HCT116 (cell line): ENCODE measurements around the gene HS6ST3. TPM values are rescaled to one million over a fixed set of nuclear protein-coding genes. Genes with fewer than 3 reads are reported as not detected.

ENCODE experiments used
- ATAC-seq: fragments of 200-7000 bp; cut with Tn5 transposase; 2 replicates; pipeline ENCODE4 v1.9.1; 2020; ENCODE audit warnings: mild to moderate bottlenecking, moderate library complexity
- BruUV-seq: library from RNA; stranded (reverse); fragments of 400-500 nt; replicated peaks from 2 replicates; lab custom pipeline; 2021; lab: Mats Ljungman, UMichigan
- CTCF ChIA-PET: fragments of 300-600 bp; sonication (Branson Sonifier 250); formaldehyde crosslinking; loops from one replicate; lab custom pipeline; 2021; ENCODE audit warnings: antibody characterized with exemption; lab: Charles Lee
- POLR2A ChIA-PET: fragments of 300-600, 350-600 bp; sonication (Branson Sonifier 250); formaldehyde crosslinking; loops from one replicate; lab custom pipeline; 2021; ENCODE audit warnings: antibody characterized with exemption; lab: Charles Lee
- RAD21 ChIA-PET, 2 experiments: fragments of 300-600 bp; sonication (Branson Sonifier 250); formaldehyde crosslinking; loops; one replicate each; lab custom pipeline; 2023; ENCODE audit warnings: low total read pairs in 2 of 2; ENCODE audit not compliant: uncharacterized antibody in 2 of 2, unreplicated experiment in 2 of 2, low non-redundant PET in 1 of 2; lab: Charles Lee
- DNase-seq: peaks from one replicate; pipeline ENCODE4 v3.0.0-alpha.2; 2010; ENCODE audit warnings: low read depth, low spot score
- H2AFZ ChIP-seq: fragments of 200-600 bp; shearing (Covaris generic), sonication (generic); 2 replicates; pipeline ENCODE4 v1.6.1; 2017; ENCODE audit warnings: low read depth, mixed run types, mixed read lengths, antibody characterized with exemption, low read length; ENCODE audit not compliant: poor library complexity, severe bottlenecking
- H3K27ac ChIP-seq: 2 replicates; pipeline ENCODE4 v1.5.1; 2012; ENCODE audit warnings: low read depth, low read length
- H3K27me3 ChIP-seq: fragments of 200-600 bp; sonication (generic); 2 replicates; pipeline ENCODE4 v1.6.1; 2016; ENCODE audit warnings: mixed run types, low read length, mixed read lengths; ENCODE audit not compliant: insufficient read depth
- H3K36me3 ChIP-seq, 2 experiments: fragments of 200-500 bp in 1 of 2; fragments of 200-600 bp in 1 of 2; sonication (Bioruptor generic) in 1 of 2; sonication (generic) in 1 of 2; 2 replicates each; pipeline versions ENCODE4 v1.5.1 to v1.6.1; 2014 to 2016; ENCODE audit warnings: low read length in 2 of 2, inconsistent platforms in 1 of 2, mixed read lengths in 1 of 2, mixed run types in 1 of 2; ENCODE audit not compliant: insufficient read depth in 2 of 2, control insufficient read depth in 1 of 2
- H3K4me1 ChIP-seq, 2 experiments: fragments of 200-600 bp in 1 of 2; sonication (generic) in 1 of 2; 2 replicates each; pipeline versions ENCODE4 v1.5.1 to v1.6.1; 2012 to 2017; ENCODE audit warnings: low read length in 2 of 2, inconsistent platforms in 1 of 2, mild to moderate bottlenecking in 1 of 2, mixed read lengths in 1 of 2, mixed run types in 1 of 2, moderate library complexity in 1 of 2; ENCODE audit not compliant: insufficient read depth in 2 of 2, control insufficient read depth in 1 of 2
- H3K4me2 ChIP-seq: fragments of 200-600 bp; sonication (generic); 2 replicates; pipeline ENCODE4 v1.6.1; 2017; ENCODE audit warnings: mixed run types, low read length, mixed read lengths
- H3K4me3 ChIP-seq, 2 experiments: fragments of 200-600 bp in 1 of 2; sonication (generic) in 1 of 2; replicated peaks in 1 of 2; 2 replicates each; pipeline ENCODE4 v1.5.1; 2011 to 2016; ENCODE audit warnings: low read length in 2 of 2, control low read depth in 1 of 2, low read depth in 1 of 2, mild to moderate bottlenecking in 1 of 2, mixed read lengths in 1 of 2, mixed run types in 1 of 2
- H3K79me2 ChIP-seq: fragments of 200-600 bp; sonication (generic); 2 replicates; pipeline ENCODE4 v1.6.1; 2017; ENCODE audit warnings: mild to moderate bottlenecking, mixed run types, low read length, moderate library complexity, mixed read lengths; ENCODE audit not compliant: insufficient read depth
- H3K9ac ChIP-seq: fragments of 200-600 bp; sonication (generic); 2 replicates; pipeline ENCODE4 v1.6.1; 2016; ENCODE audit warnings: low read length, mixed read lengths
- H3K9me2 ChIP-seq: fragments of 200-600 bp; sonication (generic), shearing (Covaris generic); 2 replicates; pipeline ENCODE4 v1.6.1; 2017; ENCODE audit warnings: mixed run types, mild to moderate bottlenecking, moderate library complexity; ENCODE audit not compliant: insufficient read depth
- H3K9me3 ChIP-seq, 2 experiments: fragments of 200-500 bp in 1 of 2; fragments of 200-600 bp in 1 of 2; sonication (Bioruptor generic) in 1 of 2; sonication (generic) in 1 of 2; 2 replicates each; pipeline ENCODE4 v1.6.1; 2014 to 2017; ENCODE audit warnings: low read length in 2 of 2, mixed read lengths in 2 of 2, inconsistent platforms in 1 of 2, low read depth in 1 of 2, mild to moderate bottlenecking in 1 of 2, mixed run types in 1 of 2, moderate library complexity in 1 of 2; ENCODE audit not compliant: control insufficient read depth in 1 of 2, insufficient read depth in 1 of 2
- H4K20me1 ChIP-seq: fragments of 200-600 bp; sonication (generic), shearing (Covaris generic); 2 replicates; pipeline ENCODE4 v1.6.1; 2017; ENCODE audit warnings: mixed run types, mild to moderate bottlenecking, moderate library complexity; ENCODE audit not compliant: insufficient read depth
- CBX3 ChIP-seq: IDR thresholded peaks from 2 replicates; pipeline ENCODE4 v1.6.1; 2012; ENCODE audit warnings: low read depth
- CEBPB ChIP-seq: IDR thresholded peaks from 2 replicates; pipeline ENCODE4 v1.6.1; 2012; ENCODE audit warnings: low read depth
- EGR1 ChIP-seq: IDR thresholded peaks from 2 replicates; pipeline ENCODE4 v1.6.1; 2012; ENCODE audit warnings: low read depth
- ELF1 ChIP-seq: IDR thresholded peaks from 2 replicates; pipeline ENCODE4 v1.6.1; 2012; ENCODE audit warnings: low read depth, borderline replicate concordance
- EZH2 ChIP-seq: fragments of 200-600 bp; sonication (generic); IDR thresholded peaks from 2 replicates; pipeline ENCODE4 v1.6.1; 2017; ENCODE audit warnings: antibody characterized with exemption, mixed run types
- EZH2phosphoT487 ChIP-seq: fragments of 200-600 bp; IDR thresholded peaks from 2 replicates; pipeline ENCODE4 v1.6.1; 2018; ENCODE audit warnings: antibody characterized with exemption, borderline replicate concordance
- JUND ChIP-seq: IDR thresholded peaks from 2 replicates; pipeline ENCODE4 v1.6.1; 2012
- POLR2A ChIP-seq: IDR thresholded peaks from 2 replicates; pipeline ENCODE4 v1.7.0; 2011; ENCODE audit warnings: borderline replicate concordance; ENCODE audit not compliant: insufficient read depth, insufficient read length; ENCODE audit errors: extremely low read depth
- POLR2AphosphoS5 ChIP-seq: IDR thresholded peaks from 2 replicates; pipeline ENCODE4 v1.6.1; 2011; ENCODE audit warnings: mild to moderate bottlenecking, low read depth, low read length, moderate library complexity
- RAD21 ChIP-seq: IDR thresholded peaks from 2 replicates; pipeline ENCODE4 v1.6.1; 2012; ENCODE audit warnings: low read depth, mild to moderate bottlenecking
- SIN3A ChIP-seq: IDR thresholded peaks from 2 replicates; pipeline ENCODE4 v1.6.1; 2012; ENCODE audit warnings: low read depth
- SRF ChIP-seq: IDR thresholded peaks from 2 replicates; pipeline ENCODE4 v1.6.1; 2012; ENCODE audit warnings: low read depth
- TCF7L2 ChIP-seq: IDR thresholded peaks from 2 replicates; pipeline ENCODE4 v1.7.0; 2011; ENCODE audit warnings: borderline replicate concordance, inconsistent platforms; ENCODE audit not compliant: insufficient read depth, insufficient read length; ENCODE audit errors: extremely low read depth
- YY1 ChIP-seq: IDR thresholded peaks from 2 replicates; pipeline ENCODE4 v1.6.1; 2011; ENCODE audit warnings: low read length, low read depth, moderate library complexity, mild to moderate bottlenecking; ENCODE audit not compliant: insufficient replicate concordance; ENCODE audit errors: extremely low read depth
- ZBTB33 ChIP-seq: IDR thresholded peaks from 2 replicates; pipeline ENCODE4 v1.6.1; 2011; ENCODE audit warnings: mild to moderate bottlenecking, low read length, moderate library complexity; ENCODE audit not compliant: insufficient replicate concordance; ENCODE audit errors: extremely low read depth
- ZNF274 ChIP-seq: fragments of 200-500 bp; sonication (Bioruptor generic); IDR thresholded peaks from 2 replicates; pipeline ENCODE4 v1.6.1; 2014; ENCODE audit warnings: mild to moderate bottlenecking, low read depth, low read length, inconsistent platforms
- intact Hi-C: fragments of 100-400 bp; cut with micrococcal nuclease; formaldehyde crosslinking; loops from 2 replicates; pipeline ENCODE4 v1.10.0; 2022
- total RNA-seq: library from RNA; stranded (reverse); gene quantifications from one replicate; pipeline ENCODE4 v1.2.1, GENCODE V29; 2021; ENCODE audit not compliant: unreplicated experiment
- TF ChIP-seq, protein P1 (sequence below), 3 experiments: fragments of 200-600 bp in 1 of 3; sonication (generic) in 1 of 3; IDR thresholded peaks in 2 of 3; conservative IDR thresholded peaks in 1 of 3; 2 replicates each; pipeline ENCODE4 v1.5.1; 2012 to 2017; ENCODE audit warnings: low read depth in 2 of 3, low read length in 2 of 3, antibody characterized with exemption in 1 of 3, borderline replicate concordance in 1 of 3, control low read depth in 1 of 3, mild to moderate bottlenecking in 1 of 3, mixed read lengths in 1 of 3, mixed run types in 1 of 3, moderate library complexity in 1 of 3; ENCODE audit not compliant: insufficient read depth in 1 of 3
- TF ChIP-seq, protein P2 (sequence below): IDR thresholded peaks from 2 replicates; pipeline ENCODE4 v1.6.1; 2012

The HS6ST3 gene
- total RNA-seq, 1 experiment from 2014 or later: 0.10 TPM

- Histone ChIP-seq H3K4me3 (no peak overlapping the region), H3K4me1 (no peaks in the 10 kb centered on the region), H3K4me2 (no peak overlapping the region), H3K36me3 (no peaks in the 10 kb centered on the region), H4K20me1 (no peaks in the 10 kb centered on the region), H2AFZ (no peak overlapping the region), H3K27me3 (no peaks in the 10 kb centered on the region), H3K27ac (no peak overlapping the region), H3K9me2 (no peaks in the 10 kb centered on the region), H3K9ac (no peak overlapping the region), H3K79me2 (no peaks in the 10 kb centered on the region), H3K9me3 (no peaks in the 10 kb centered on the region)
- CTCF ChIA-PET: interaction anchor here (0.6 to 1.6 kb wide), 16 partner anchors 8 to 588 kb away, joined by 3 to 19 read pairs (median 5); no protein-coding TSS in a partner anchor
- POLR2A ChIA-PET: no interaction called here
- DNase-seq (peak; percentile 48), ATAC-seq (peak; percentile 91)
- intact Hi-C loops: loop anchor here (1.0 kb wide), 1 partner anchor 209 kb away; no protein-coding TSS in a partner anchor
- TF ChIP-seq SIN3A (no peak), RAD21 (peak; percentile 32), CBX3 (no peak), ZNF274 (no peak), JUND (no peak)
- TF ChIP-seq, protein P1, sequence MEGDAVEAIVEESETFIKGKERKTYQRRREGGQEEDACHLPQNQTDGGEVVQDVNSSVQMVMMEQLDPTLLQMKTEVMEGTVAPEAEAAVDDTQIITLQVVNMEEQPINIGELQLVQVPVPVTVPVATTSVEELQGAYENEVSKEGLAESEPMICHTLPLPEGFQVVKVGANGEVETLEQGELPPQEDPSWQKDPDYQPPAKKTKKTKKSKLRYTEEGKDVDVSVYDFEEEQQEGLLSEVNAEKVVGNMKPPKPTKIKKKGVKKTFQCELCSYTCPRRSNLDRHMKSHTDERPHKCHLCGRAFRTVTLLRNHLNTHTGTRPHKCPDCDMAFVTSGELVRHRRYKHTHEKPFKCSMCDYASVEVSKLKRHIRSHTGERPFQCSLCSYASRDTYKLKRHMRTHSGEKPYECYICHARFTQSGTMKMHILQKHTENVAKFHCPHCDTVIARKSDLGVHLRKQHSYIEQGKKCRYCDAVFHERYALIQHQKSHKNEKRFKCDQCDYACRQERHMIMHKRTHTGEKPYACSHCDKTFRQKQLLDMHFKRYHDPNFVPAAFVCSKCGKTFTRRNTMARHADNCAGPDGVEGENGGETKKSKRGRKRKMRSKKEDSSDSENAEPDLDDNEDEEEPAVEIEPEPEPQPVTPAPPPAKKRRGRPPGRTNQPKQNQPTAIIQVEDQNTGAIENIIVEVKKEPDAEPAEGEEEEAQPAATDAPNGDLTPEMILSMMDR (IDR thresholded peaks at IDR 0.05 in 2 of 3, conservative IDR thresholded peaks at IDR 0.05 in 1 of 3; ENCODE audit: borderline replicate concordance in 1 of 3, insufficient read depth in 1 of 3, low read depth in 2 of 3, low read length in 2 of 3): peak in 2 of 3 experiments; percentile 62 to 70; a peak in 5 of 6 replicates
- RAD21 ChIA-PET: interaction anchor here (0.6 to 0.9 kb wide), 5 partner anchors 83 to 738 kb away, joined by 3 to 5 read pairs (median 4); no protein-coding TSS in a partner anchor
- no TSS peak for BruUV-seq
Measured at GRCh38 chr13:96229356-96229755, 139.4 kb downstream of the HS6ST3 start.

GRCh38 chr13:96238241-96238640 is 148.3 kb downstream of the HS6ST3 start:
- no peaks in the 10 kb centered on the region for H3K9me2 ChIP-seq
- no peaks in the 10 kb centered on the region for H3K9me3 ChIP-seq
- no peaks in the 10 kb centered on the region for H3K79me2 ChIP-seq
- no peaks in the 10 kb centered on the region for H4K20me1 ChIP-seq
- no peak overlapping the region for H3K27ac ChIP-seq
- H3K4me1 ChIP-seq: no peaks in the 10 kb centered on the region
- intact Hi-C loops: no loop called here
- H2AFZ ChIP-seq: no peak overlapping the region
- no peak overlapping the region for H3K9ac ChIP-seq
- BruUV-seq: no TSS peak
- POLR2A ChIA-PET: no interaction called here
- no peaks in the 10 kb centered on the region; the same call in 1 of the 2 replicates for H3K27me3 ChIP-seq
- RAD21 ChIA-PET: no interaction called here
- DNase-seq (no peak), ATAC-seq (no peak)
- H3K4me2 ChIP-seq: no peak overlapping the region
- H3K36me3 ChIP-seq: no peaks in the 10 kb centered on the region
- CTCF ChIA-PET: interaction anchor here (1.6 kb wide), 1 partner anchor 10 kb away, joined by 7 read pairs; no protein-coding TSS in a partner anchor
- H3K4me3 ChIP-seq: no peak overlapping the region
- TF ChIP-seq EGR1 (no peak), YY1 (no peak), CEBPB (no peak), ZBTB33 (no peak), POLR2A (no peak), RAD21 (no peak), SRF (no peak), EZH2phosphoT487 (no peak), POLR2AphosphoS5 (no peak), EZH2 (no peak), SIN3A (no peak), TCF7L2 (no peak), ELF1 (no peak)
- TF ChIP-seq, protein P2, sequence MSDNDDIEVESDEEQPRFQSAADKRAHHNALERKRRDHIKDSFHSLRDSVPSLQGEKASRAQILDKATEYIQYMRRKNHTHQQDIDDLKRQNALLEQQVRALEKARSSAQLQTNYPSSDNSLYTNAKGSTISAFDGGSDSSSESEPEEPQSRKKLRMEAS: no peak
